GM21526 (cell line): ENCODE measurements around the gene IL4I1.

Source experiments
- ATAC-seq: cut with Tn5 transposase; IDR thresholded peaks from one replicate; pipeline ENCODE4 v1.9.1; 2021; ENCODE audit warnings: moderate library complexity; ENCODE audit not compliant: unreplicated experiment, low FRiP score

Gene IL4I1

DNA sequence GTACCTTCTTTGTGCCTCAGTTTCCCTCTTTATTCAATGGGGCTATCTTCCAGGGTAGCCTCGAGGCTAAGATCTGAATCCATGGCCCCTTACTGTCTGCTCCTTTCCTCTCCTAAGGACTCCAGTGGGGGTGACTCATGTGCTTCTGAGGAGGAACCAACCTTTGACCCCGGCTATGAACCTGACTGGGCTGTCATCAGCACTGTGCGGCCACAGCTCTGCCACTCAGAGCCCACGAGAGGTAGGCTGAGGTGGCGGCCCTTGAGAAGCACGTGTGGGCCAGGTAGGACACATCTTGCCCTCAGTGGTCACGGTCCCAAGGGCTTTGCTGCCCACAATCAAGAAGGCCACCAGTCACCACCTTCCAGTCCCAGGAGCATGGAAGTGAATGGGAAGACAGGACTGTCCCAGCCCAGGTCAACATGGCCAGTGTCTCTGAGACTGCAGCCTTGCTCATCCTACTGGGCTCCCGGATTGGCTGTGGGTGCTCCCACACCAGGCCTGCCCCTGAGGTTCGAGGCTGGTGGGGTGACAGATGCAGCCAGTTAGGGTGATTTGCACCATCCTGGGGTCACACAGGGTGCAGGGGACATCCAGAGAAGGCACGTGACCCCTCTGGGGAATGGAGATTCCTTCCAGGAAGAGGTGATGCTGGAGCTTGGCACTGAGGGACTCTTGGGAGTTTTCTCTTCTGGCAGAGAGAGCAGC is 16.4 kb downstream of the IL4I1 start:
- ATAC-seq = no peak

DNA sequence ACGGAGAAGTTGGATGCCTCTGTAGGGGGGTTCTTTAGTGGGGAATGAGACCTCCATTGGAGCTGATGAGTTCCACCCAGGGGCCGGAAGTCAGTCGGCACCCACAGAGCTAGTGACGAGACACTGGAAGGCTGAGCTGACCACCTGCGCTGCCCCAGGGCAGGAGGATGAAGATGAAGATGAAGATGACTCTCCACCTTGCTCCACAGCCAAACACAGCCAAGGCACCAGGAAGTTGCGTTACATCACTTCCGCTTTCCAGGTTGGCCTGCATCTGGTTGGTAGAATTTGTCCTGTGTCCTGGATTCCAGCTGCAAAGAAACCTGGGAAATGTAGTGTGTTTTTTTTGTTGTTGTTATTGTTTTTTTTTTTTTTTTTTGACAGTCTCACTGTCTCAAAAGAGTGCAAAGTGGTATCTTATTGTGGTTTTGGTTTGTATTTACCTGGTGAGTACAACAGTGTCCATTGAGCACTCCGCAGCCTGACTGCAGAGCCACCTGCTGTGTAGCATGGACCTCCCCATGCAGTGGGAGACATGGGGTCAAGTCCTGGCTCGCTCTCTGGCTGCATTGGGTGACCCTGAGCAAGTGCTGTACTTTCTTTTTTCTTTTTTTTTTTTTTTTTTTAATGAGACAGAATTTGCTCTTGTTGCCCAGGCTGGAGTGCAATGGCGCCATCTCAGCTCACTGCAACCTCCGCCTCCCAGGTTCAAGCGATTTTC is 17.3 kb downstream of the IL4I1 start:
- ATAC-seq = no peak

DNA sequence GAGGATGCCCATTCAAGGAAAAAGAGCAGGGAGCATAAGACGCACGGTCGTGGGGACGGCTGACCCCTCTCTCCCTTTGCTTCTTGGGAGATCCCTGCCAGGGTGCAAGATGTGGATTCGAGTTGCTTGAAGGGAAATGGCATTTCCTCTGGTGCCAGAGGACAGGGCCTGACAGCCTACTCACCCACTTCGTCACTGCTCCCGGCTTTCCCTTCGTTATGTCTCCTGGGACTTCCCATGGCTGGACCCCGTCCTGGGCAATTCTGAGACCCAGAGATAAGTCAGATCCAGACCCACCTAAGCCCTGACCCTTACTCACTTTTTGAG is 18.0 kb downstream of the IL4I1 start:
- ATAC-seq = no peak

DNA sequence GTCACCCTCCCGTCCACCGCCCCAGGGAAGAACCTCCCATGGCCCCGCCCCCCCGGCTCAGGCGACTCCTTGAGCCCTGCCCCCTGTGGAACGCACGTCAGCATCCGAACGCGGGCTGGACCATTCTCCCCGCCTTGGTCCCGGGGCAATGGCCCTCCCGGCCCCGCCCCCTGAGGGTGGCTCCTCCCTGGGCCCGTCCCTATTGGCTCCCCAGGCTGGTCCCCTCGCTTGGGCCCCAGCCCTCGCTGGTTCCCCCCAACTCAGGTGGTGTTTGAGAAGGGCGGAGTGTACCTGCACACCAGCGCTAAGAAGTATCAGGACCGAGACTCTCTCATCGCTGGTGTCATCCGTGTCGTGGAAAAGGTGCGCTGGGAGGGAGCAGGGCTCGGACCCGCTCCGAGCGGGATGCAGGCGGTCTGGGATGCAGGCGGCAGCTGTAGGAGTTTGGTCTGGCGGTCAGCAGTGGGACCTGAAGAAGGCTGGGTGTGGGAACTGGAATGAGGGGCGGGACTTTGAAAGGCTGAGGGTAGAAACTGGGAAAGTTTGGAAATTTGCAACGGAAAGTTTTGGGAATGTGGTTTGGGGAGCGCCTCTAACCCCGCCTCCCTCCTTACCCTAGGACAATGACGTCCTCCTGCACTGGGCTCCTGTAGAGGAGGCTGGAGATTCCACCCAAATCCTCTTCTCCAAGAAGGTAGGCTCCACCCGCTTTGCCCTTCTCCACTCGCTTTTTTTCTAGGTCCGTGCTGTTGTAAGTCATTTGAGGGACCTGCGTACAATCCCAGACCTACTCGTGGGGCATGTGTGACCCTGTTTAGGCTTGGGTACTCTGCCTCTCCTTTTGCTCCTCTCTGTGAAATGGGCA is 18.6 kb downstream of the IL4I1 start:
- ATAC-seq = peak; percentile 37

DNA sequence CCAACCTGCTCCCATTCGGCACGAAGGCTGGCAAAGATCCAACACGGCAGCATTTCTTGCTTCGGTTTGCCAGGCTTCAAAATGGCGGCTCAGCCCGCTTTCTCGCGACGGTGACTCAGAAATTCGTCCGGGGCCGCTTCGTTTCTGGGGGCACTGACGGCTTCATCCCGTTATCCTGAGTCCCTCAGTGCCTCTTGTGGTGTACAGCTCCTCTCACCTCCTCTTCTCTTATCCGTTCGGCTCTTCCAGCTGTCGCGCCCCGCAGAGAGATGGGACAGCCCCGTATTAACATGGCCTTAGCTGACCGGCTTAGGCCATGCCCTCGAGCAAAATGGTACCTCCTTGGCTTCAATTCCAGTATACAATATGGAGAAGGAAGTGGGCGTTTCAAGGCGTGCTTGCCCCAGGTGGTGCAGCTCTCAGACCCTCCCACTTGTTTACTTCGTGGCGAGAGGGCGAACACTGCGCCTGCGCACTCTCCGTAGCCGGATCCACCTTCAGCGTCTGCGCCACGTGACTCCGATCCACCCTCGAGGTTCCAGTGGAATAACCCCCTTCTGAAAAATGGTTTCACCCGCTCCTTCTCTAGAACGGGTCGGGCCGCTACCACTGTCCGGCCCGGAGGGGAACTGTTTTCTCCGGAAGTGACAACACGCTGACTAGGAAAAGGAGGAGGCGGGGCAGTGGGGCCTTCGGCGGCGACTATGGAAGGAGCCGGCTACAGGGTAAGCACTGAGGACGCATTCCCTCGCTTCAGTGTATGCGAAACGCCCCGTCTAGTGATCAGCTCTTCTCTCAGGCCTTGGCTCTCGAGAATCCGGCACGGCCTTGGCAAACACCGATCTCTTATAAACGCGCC is 19.4 kb downstream of the IL4I1 start, which contains the start of the genes AKT1S1 and TBC1D17:
Gene AKT1S1 (minus strand): TSS at position 336 of the 859 bp plus-strand sequence. CDS start 4,060 bp downstream, outside the sequence.
Gene TBC1D17 (plus strand): TSS at position 683 of the 859 bp plus-strand sequence. CDS start 22 bp downstream, at position 705.
- ATAC-seq = peak; percentile 53

DNA sequence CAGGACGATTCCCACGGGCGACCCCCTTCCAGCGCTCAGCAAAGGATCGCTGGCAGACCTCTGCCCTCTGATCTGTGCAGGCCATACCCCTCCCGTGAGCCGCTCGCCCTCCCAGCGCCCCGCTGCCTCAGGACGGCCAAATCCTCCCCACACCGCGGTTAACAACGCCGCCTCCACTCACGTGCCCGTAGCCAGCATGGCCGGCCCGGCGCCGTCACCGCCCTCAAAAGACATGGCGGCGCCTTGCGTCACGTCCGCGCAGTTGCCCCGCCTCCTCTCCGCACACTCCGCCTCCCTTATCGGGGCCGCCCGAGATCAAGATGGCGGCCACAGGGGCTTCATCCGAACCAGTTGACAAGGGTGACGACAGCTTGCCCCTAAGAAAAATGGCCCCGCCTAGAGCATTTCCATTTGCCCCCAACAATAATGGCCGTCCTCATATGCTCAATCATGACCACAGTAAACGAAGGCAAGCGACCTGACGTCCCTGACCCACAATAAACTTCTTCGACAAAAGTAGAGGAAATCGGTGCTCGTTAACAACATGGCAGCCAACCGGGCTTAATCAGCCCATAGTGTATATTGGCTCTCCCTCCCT is 20.2 kb downstream of the IL4I1 start:
- ATAC-seq = peak; percentile 42

DNA sequence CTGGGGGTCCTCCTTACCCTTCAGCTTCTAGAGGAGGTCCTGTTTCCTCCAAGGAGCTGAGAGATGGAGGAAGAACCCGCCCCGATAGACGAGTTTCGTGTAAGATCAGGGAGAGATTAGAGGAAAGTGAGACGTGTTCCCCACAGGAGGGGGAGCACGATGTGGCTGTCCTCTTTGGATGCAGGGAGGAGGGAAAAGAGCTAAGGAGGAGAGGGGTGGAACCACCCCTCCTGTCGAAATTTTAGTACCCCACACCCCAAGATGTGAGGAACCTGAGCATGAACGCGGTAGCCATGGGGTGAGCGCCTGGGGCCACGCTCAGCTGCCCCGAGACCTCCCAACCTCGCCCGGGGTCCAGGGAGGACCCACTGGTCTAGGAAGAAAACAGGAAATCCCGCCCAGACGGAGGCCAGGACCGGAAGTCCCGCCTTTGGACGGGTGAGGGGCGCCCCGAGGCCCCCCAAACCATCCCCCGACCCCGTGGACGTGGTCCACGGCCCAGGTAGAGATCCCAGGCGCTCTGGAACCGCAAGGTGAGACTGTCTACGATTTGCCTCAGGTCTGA is 20.7 kb downstream of the IL4I1 start:
- ATAC-seq = no peak

DNA sequence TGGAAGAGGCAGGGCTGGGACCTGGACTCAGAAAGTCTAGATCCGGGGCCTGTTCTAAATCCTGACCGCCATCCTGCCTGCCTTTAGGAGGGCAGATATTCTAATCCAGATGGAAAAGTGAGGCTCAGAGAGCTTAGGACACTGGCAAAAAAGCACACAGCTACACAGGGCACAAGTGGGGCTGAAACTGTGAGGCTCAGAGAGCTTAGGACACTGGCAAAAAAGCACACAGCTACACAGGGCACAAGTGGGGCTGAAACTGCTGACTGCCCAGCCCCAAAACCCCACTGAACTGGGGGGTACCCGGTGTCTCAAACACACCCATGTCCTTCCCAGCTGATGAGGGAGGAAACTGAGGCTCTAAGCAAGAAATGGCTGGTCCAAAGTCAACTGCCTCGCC is 21.5 kb downstream of the IL4I1 start:
- ATAC-seq = no peak

DNA sequence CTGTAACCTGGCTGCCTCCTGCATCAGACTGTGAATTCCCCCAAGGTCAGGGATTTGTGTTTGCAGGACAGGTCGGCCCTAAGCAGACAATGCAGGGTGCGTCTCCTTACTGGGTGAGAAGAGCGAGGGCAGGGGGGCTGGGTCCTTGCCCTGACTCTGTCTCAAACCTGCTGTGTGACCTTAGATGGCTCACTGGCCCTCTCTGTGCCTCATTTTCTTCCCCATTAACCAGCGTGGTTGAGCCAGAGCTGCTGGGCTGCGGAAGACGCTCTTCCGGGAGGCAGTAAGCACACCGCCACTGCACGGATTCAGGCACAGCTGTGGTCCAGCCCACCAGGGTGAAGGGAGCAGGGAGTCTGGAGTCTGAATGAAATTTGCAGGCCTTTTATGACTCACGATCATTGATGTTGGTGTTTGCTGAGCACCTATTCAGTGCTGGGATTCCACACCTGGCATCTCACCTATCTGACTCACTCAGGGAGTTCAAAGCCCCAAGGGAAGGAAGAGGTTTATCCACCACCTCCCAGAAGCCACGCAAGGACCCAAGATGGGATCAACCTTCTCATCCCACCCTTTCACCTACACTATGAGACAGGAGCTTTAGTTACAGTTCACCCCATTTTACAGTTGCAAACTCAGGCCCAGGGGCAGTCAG is 22.1 kb downstream of the IL4I1 start:
- no peak for ATAC-seq

DNA sequence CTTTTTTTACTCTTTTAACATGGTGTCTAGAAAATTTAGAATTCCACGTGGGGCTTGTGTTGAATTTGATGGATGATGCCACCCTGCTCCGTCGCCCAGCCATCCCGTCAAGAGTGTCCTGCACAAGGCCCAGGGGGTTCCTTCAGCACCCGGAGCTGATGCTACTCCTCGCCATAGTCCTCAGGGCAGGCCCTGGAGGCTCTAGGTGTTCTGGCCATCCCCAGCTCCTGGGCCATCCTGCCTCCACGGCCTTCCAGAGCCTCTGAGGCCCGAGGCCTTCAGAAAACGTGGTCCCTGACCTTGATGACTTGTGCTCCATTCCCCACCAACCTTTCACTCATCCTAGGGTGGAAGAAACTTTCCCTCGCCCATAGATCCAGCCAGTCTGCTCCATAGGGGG is 22.9 kb downstream of the IL4I1 start:
- no peak for ATAC-seq

DNA sequence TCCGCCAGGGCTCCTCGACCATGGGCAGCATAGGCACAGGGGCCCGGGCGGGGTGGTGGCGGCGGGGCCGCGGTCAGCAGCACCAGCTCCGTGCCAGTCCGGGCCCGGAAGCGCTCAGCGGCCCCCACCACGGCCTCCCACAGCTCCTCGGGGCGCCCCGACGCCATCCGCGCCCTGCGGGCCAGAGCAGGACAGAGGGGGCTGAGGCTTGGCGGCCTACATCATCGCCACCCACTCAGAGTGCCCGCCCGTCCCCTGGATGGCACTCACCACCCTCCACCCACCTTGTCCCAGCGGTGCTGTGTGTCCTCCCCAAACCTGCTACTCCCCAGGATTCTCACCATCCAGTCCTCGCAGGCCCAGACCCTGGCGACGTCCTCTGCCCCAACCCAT is 23.6 kb downstream of the IL4I1 start:
- ATAC-seq = no peak

DNA sequence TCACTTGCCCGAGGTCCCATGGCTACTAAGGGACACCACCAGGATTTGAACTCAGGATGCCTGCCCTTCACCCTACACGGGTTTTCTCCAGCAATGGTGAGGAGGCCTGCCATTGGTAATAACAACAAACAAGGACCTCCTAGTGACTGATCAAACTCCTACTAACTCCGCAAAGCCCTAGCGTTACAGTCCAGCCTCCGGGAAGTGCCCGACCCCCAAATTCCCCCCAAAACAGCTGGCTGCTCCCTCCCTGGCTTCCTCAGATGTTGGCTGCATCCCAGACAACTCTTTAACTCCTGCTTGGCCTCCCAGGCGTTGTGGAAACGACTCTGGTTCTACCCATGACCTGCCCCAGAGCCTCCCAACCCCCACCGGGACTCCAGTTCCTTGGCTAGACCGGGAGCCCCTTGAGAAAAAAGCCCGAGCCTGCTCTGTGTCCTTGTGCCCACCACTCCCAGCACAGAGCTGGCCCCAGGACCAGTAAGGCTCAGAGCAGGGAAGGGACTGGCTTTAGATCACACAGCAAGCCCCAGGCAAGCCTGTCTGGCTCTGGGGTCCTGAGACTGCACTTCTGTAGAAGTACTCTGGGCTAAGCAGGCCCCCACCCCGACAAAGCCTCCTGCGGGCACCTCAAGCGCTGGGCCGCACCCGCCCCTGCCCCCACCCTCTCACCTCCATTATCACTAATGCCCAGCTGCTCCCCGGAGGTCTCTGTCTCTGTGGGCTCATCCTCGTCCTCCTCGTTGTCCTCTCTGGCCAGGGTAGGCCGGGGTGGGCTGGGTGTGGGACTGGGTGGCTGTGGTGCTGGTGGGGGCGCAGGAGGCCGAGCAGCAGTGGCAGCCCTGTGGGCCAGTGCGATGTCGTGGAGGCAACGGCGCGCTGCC is 24.2 kb downstream of the IL4I1 start:
- no peak for ATAC-seq

DNA sequence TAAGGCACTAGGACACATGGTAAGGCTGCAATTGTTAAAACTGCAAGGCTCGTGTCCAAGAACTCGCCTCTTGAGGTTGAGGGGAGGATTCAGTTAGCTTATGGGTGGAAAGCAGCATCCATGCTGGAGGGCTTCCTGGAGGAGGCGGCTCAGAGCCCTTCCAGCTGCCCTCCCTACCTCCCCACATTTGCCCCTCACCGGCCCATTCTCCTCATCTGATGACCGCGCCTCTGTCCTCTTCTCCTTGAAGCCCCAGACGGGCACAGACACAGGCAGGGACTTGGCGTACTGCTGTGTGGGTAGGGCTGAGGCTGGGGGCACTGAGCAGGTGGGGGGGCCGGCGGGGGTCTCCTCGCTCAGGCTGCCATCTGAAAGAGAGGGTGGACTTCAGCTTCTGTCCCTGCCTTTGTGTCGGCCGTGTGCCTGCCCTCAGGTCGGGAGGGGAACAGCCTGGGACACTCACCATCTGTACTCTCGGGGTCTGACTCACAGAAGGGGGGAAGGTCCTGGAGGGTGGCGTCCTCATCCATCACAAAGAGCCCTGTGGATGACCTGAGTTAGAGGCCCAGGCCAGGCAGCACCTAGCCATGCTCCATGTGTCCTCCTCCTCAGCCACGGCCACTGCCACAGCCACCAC is 25.2 kb downstream of the IL4I1 start:
- ATAC-seq = no peak

DNA sequence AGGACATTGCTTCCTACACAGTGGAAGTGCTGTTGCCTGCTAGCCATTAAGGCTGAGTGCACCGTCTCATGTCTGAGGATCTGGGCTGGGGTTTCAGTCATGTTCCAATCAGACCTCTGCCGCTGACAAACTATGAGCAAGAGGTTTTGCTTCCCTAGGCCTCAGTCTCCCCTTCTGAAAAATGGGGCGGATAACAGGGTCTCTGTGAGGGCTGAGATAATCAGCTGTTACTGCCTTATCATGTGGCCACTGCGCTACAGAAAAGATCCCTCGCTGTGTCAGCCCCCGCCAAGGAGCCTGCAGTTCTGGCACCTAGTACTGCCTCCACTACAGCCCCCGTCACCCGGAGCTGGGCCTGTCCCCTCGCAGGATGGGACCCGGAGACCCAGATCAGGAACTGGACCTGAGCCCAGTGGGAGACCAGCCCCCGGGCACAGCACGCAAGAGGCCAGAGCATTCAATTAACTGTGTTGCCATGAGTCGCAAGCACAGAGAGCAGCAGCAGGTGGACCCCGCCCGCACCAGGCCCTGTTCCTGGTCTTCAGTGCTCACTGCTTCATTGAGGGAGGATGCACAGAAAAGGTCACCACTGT is 26.3 kb downstream of the IL4I1 start:
- ATAC-seq = no peak

DNA sequence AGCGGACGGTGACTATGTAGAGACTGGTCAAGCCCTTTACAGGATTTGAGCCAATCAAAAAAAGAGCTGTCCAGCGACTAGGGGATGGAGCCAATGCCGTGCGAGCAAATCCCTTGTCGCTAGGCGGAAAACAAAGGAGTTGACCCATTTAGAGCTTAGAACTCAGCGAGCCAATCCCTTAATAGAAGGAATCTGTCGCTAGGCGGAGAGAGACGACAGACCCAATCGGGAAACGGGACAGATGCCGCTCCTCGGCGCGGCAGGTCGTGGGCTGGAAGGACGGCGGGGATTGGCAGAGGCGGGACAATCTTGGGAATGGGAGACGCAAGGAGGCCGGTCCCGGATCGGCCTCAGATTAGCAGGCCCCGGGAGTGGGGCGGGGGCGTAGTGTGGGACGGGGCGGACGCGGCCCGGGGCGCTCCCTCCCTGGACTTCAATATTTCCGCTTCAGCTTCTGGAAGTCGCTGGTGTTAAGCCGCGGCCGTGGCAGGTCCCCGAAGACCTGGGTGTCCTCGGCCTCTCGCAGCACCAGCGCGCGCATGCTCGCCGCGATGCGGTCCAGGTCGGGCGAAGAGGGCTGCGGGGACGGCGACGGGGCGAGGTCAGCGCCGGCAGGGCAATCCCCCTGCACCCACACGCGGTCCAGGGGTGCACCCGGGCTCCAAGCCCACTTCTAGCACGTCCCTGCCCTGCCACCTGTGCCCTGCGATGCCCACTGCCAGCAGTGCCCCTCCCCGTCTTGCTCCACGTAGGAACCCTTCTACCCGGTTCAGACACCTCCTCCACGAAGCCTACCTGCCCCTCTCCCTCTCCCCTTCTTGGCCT is 27.0 kb downstream of the IL4I1 start:
- ATAC-seq = peak; percentile 49

DNA sequence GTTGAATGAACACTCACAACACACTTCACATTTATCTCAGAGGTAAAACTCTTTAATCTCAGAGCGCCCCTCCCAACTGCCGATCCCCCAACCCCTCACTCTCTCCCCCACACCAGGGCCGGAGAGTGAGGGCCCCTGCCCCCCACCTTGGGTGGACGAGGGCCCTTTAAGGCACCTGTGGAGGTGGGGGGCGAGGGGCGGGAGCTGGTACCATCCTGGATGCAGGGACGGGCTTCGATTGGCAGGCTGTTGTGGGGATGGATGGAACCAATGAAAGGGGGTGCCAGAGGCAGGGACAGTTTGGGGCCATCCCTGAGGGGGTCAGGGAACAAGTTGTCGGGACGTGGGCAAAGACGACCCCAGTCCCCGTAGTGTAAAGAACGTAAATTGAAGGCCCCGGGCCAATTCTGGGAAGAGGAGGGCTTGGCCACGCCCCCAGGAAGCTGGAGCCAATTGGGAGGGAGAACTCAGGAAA is 27.6 kb downstream of the IL4I1 start:
- peak; percentile 3 for ATAC-seq
